ENCODE results near the gene XPC. TPM values are rescaled to one million over a fixed set of nuclear protein-coding genes. Genes with fewer than 3 reads are reported as not detected.

XPC gene
- total and polyA plus RNA-seq, 3 experiments from 2014 or later = 38.8 to 44.0 (median 38.9) TPM

DNA sequence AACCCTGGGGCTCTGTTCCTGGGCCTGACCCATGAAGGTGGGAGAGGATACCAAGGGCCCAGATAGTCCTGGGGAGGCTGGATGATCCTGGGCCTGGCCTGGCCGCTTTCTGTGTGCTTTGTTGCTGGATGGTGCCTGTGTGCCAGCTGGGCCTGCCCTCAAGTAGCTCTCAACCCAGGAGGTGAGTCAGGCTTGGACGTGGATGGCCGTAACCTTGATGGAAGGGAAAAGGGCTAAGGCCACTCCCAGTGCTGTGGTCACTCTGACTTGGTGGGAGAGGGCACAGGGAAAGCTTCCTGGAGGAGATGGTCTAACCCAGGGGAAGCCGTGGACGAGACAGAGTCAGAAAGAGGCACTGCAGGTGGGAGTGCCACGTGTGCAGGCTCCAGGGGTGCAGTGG, 44.1 kb downstream of the XPC start:
- peaks cover 2 to 6% (median 3%) of the 10 kb centered on the region in 3 donors for H3K4me1 Mint-ChIP-seq
- no peak overlapping the region for H3K27ac ChIP-seq (ENCODE audit: low read depth, low read length)
- no peaks in the 10 kb centered on the region for H3K27me3 ChIP-seq (ENCODE audit: insufficient read depth, low read length, poor library complexity, severe bottlenecking)
- peaks cover 0 to 92% (median 14%) of the 10 kb centered on the region in 3 donors for H3K36me3 Mint-ChIP-seq
- H3K4me1 ChIP-seq (ENCODE audit: insufficient read depth, low read length) = no peaks in the 10 kb centered on the region
- H3K4me3 Mint-ChIP-seq = no peak overlapping the region
- H3K27ac Mint-ChIP-seq = peak overlapping the region in 1 of 8 donors; percentile 23
- no peak overlapping the region for H3K4me3 ChIP-seq (ENCODE audit: low read length)
- no peaks in the 10 kb centered on the region for H3K27me3 Mint-ChIP-seq
- no peaks in the 10 kb centered on the region for H3K9me3 ChIP-seq (ENCODE audit: low read length)
- ChIA-PET CTCF (no interaction called here), POLR2A (no interaction called here)
- DNase-seq = no peak
- H3K9me3 Mint-ChIP-seq = no peaks in the 10 kb centered on the region
- H3K36me3 ChIP-seq (ENCODE audit: insufficient read depth, low read length) = peaks cover 56% of the 10 kb centered on the region

DNA sequence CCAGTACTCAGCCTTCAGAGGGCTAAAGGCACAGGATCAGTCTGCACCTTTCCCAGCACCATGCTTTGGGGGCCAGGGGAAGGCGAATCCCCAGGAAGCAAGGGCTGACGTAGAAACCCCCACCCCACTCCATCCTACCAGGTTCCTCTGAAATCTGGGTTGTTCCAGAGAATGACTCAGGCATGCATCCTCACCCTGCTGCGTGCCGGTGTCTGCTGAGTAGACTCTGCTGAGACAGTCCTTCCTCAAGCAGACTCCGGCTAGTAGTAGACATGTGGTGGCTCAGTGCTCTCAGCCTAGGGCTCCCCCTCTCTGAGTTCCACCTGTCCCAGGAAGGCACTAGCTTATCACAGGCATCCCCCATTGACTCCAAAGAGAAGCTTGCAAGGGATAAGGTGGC, 44.5 kb downstream of the XPC start:
- H3K27me3 Mint-ChIP-seq = no peaks in the 10 kb centered on the region
- H3K27ac Mint-ChIP-seq = peak overlapping the region in 4 of 8 donors; percentile 23 to 69 (median 57)
- H3K4me3 ChIP-seq (ENCODE audit: low read length) = no peak overlapping the region
- no peaks in the 10 kb centered on the region for H3K27me3 ChIP-seq (ENCODE audit: insufficient read depth, low read length, poor library complexity, severe bottlenecking)
- peaks cover 1 to 92% (median 14%) of the 10 kb centered on the region in 3 donors for H3K36me3 Mint-ChIP-seq
- ChIA-PET POLR2A (no interaction called here), CTCF (no interaction called here)
- H3K27ac ChIP-seq (ENCODE audit: low read depth, low read length) = no peak overlapping the region
- H3K4me1 Mint-ChIP-seq = peaks cover 2 to 8% (median 7%) of the 10 kb centered on the region in 3 donors
- DNase-seq = no peak
- H3K9me3 Mint-ChIP-seq = no peaks in the 10 kb centered on the region
- no peaks in the 10 kb centered on the region for H3K9me3 ChIP-seq (ENCODE audit: low read length)
- no peaks in the 10 kb centered on the region for H3K4me1 ChIP-seq (ENCODE audit: insufficient read depth, low read length)
- H3K36me3 ChIP-seq (ENCODE audit: insufficient read depth, low read length) = peaks cover 57% of the 10 kb centered on the region
- no peak overlapping the region for H3K4me3 Mint-ChIP-seq

DNA sequence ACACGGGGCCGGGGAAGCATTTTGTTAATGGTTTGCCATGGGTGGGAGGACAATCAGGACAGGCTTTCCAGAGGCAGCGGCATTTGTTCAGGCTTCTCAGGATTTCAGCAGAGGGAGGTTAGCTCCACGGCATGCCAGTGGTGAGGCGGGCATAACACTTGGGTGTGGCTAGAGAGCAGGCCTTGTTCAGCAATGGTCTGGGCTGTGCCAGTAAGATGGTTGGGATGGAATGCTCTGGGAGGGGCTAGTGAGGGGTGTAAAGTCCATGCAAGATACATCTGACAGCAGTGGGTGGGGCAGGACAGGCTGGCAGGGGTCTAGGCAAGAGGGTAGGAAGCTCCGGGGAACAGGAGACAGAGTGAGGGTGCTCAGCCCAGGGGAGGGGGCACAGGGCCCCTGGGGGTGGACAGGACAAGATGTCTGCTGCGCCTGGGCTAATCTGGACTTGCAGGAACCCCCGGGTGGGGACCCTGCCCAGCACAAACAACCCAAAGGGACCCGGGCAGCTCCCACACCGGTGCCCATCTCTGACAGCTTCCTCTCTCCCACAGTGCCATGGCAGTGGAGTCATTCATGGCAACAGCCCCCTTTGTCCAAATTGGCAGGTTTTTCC, 45.1 kb downstream of the XPC start:
- peaks cover 5 to 13% (median 12%) of the 10 kb centered on the region in 3 donors for H3K4me1 Mint-ChIP-seq
- Histone ChIP-seq H3K9me3 (ENCODE audit: low read length) (no peaks in the 10 kb centered on the region), H3K36me3 (ENCODE audit: insufficient read depth, low read length) (peaks cover 61% of the 10 kb centered on the region), H3K4me3 (ENCODE audit: low read length) (no peak overlapping the region), H3K4me1 (ENCODE audit: insufficient read depth, low read length) (no peaks in the 10 kb centered on the region), H3K27ac (ENCODE audit: low read depth, low read length) (no peak overlapping the region), H3K27me3 (ENCODE audit: insufficient read depth, low read length, poor library complexity, severe bottlenecking) (no peaks in the 10 kb centered on the region)
- no peaks in the 10 kb centered on the region for H3K9me3 Mint-ChIP-seq
- H3K4me3 Mint-ChIP-seq = peak overlapping the region in 1 of 7 donors; percentile 34
- ChIA-PET POLR2A (no interaction called here), CTCF (no interaction called here)
- DNase-seq = peak in 1 of 5 donors; percentile 43
- peak overlapping the region in 5 of 8 donors; percentile 47 to 84 (median 66) for H3K27ac Mint-ChIP-seq
- H3K27me3 Mint-ChIP-seq = no peaks in the 10 kb centered on the region
- peaks cover 7 to 92% (median 20%) of the 10 kb centered on the region in 3 donors for H3K36me3 Mint-ChIP-seq

DNA sequence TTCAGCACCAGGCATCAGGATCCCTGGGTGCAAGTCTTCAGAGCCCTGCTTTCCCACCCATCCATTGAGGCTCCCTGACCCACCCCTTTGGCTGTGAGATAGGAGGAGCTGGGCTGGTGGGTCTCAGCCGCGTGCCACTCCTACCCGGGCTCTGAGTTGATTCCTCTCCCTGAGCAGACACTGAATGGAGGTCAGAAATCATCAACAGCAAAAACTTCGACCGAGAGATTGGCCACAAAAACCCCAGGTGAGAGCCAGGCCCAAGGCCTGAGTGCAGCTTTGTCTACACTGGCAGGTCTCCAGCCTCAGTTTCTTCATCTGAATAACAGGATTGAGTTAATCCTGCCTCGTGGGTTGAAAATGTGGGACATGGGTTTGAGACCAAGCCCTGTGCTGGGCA, 45.7 kb downstream of the XPC start:
- no peaks in the 10 kb centered on the region for H3K9me3 ChIP-seq (ENCODE audit: low read length)
- ChIA-PET POLR2A (no interaction called here), CTCF (no interaction called here)
- Mint-ChIP-seq H3K4me1 (peaks cover 11 to 19% (median 18%) of the 10 kb centered on the region in 3 donors), H3K27me3 (no peaks in the 10 kb centered on the region), H3K4me3 (peak overlapping the region in 1 of 7 donors; percentile 34), H3K27ac (peak overlapping the region in 4 of 8 donors; percentile 23 to 69 (median 38)), H3K36me3 (peaks cover 10 to 92% (median 25%) of the 10 kb centered on the region in 3 donors), H3K9me3 (no peaks in the 10 kb centered on the region)
- peaks cover 1% of the 10 kb centered on the region for H3K4me1 ChIP-seq (ENCODE audit: insufficient read depth, low read length)
- no peak overlapping the region for H3K27ac ChIP-seq (ENCODE audit: low read depth, low read length)
- no peaks in the 10 kb centered on the region for H3K27me3 ChIP-seq (ENCODE audit: insufficient read depth, low read length, poor library complexity, severe bottlenecking)
- H3K4me3 ChIP-seq (ENCODE audit: low read length) = no peak overlapping the region
- no peak for DNase-seq
- H3K36me3 ChIP-seq (ENCODE audit: insufficient read depth, low read length) = peaks cover 66% of the 10 kb centered on the region

DNA sequence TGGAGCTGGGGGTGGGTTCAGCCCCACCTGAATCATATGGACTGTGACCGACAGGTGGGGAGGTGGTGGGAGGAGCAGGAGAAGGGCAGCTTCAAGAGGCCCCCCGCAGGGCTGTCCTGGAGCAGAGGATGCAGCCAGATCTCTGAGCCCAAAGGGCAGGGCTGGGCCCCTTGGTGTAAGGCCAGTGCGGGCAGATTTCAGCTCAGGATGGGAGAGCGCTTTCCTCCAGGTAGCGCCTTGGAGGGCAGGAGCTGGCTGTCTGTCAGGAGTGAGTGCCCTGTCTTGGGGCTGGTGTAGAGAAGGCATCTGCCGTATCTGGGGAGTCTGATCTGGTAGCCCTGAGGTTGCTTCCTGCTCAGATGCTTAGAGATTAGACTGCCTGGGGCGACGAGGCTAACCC, 46.3 kb downstream of the XPC start:
- Mint-ChIP-seq H3K27ac (peak overlapping the region in 3 of 8 donors; percentile 23 to 85 (median 70)), H3K27me3 (no peaks in the 10 kb centered on the region), H3K4me1 (peaks cover 17 to 25% (median 24%) of the 10 kb centered on the region in 3 donors), H3K4me3 (no peak overlapping the region), H3K36me3 (peaks cover 10 to 94% (median 25%) of the 10 kb centered on the region in 3 donors), H3K9me3 (no peaks in the 10 kb centered on the region)
- ChIA-PET CTCF (interaction anchor here (1.3 kb wide), 1 partner anchor 21 kb away, joined by 3 read pairs; no protein-coding TSS in a partner anchor), POLR2A (no interaction called here)
- no peak for DNase-seq
- Histone ChIP-seq H3K27me3 (ENCODE audit: insufficient read depth, low read length, poor library complexity, severe bottlenecking) (no peaks in the 10 kb centered on the region), H3K36me3 (ENCODE audit: insufficient read depth, low read length) (peaks cover 72% of the 10 kb centered on the region), H3K9me3 (ENCODE audit: low read length) (no peaks in the 10 kb centered on the region), H3K4me1 (ENCODE audit: insufficient read depth, low read length) (peaks cover 7% of the 10 kb centered on the region), H3K4me3 (ENCODE audit: low read length) (no peak overlapping the region), H3K27ac (ENCODE audit: low read depth, low read length) (no peak overlapping the region)

DNA sequence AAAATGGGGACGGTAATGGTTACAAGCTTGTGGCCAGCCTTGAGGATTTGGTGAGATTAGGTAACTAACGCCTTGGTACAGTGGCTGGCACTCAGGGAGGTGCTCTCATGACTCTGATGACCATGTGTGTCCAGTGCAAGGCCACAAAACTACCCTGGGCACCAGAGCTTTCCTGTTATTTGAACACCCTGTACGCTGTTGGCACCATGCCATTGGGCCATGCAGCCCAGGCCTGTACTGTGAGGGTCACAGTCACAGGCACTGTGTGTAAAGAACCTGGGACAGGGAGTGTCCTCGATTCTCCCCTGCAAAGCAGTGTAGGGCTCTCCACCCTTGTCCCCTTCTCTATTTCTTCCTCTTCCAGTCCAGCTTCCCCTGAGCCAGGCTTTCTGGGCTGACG, 47.3 kb downstream of the XPC start:
- Mint-ChIP-seq H3K27ac (peak overlapping the region in 3 of 8 donors; percentile 52 to 94 (median 63)), H3K27me3 (no peaks in the 10 kb centered on the region), H3K36me3 (peaks cover 10 to 93% (median 25%) of the 10 kb centered on the region in 3 donors), H3K9me3 (no peaks in the 10 kb centered on the region), H3K4me1 (peaks cover 27 to 35% (median 34%) of the 10 kb centered on the region in 3 donors), H3K4me3 (peak overlapping the region in 1 of 7 donors; percentile 71)
- no peak overlapping the region for H3K4me3 ChIP-seq (ENCODE audit: low read length)
- ChIA-PET CTCF (interaction anchor here (1.3 kb wide), 1 partner anchor 22 kb away, joined by 3 read pairs; no protein-coding TSS in a partner anchor), POLR2A (no interaction called here)
- H3K9me3 ChIP-seq (ENCODE audit: low read length) = no peaks in the 10 kb centered on the region
- H3K4me1 ChIP-seq (ENCODE audit: insufficient read depth, low read length) = peaks cover 17% of the 10 kb centered on the region
- H3K27me3 ChIP-seq (ENCODE audit: insufficient read depth, low read length, poor library complexity, severe bottlenecking) = no peaks in the 10 kb centered on the region
- no peak overlapping the region for H3K27ac ChIP-seq (ENCODE audit: low read depth, low read length)
- peaks cover 67% of the 10 kb centered on the region for H3K36me3 ChIP-seq (ENCODE audit: insufficient read depth, low read length)
- DNase-seq = no peak

DNA sequence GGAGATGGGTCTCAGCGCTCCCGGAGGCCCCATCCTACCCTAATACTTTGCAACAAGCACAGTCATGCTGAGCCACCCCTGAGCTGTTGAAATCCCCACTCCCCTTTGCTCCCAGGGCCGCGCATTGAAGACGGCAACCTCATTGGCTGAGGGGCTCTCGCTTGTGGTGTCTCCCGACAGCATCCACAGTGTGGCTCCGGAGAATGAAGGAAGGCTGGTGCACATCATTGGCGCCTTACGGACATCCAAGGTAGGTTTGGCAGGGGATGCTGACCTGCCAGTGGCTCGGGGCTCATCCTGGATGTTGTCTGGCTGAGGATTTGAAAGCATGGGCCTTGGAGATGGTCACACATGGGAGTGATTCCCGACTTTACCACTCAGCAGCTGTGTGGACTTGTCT, 47.7 kb downstream of the XPC start:
- Mint-ChIP-seq H3K9me3 (no peaks in the 10 kb centered on the region), H3K27ac (peak overlapping the region in 1 of 8 donors; percentile 94), H3K4me3 (no peak overlapping the region), H3K4me1 (peaks cover 31 to 39% (median 38%) of the 10 kb centered on the region in 3 donors), H3K27me3 (no peaks in the 10 kb centered on the region), H3K36me3 (peaks cover 10 to 92% (median 21%) of the 10 kb centered on the region in 3 donors)
- Histone ChIP-seq H3K27ac (ENCODE audit: low read depth, low read length) (no peak overlapping the region), H3K9me3 (ENCODE audit: low read length) (no peaks in the 10 kb centered on the region), H3K36me3 (ENCODE audit: insufficient read depth, low read length) (peaks cover 64% of the 10 kb centered on the region), H3K4me3 (ENCODE audit: low read length) (no peak overlapping the region), H3K4me1 (ENCODE audit: insufficient read depth, low read length) (peaks cover 21% of the 10 kb centered on the region), H3K27me3 (ENCODE audit: insufficient read depth, low read length, poor library complexity, severe bottlenecking) (no peaks in the 10 kb centered on the region)
- CTCF ChIA-PET = interaction anchor here (1.3 kb wide), 1 partner anchor 22 kb away, joined by 3 read pairs; no protein-coding TSS in a partner anchor
- DNase-seq = no peak
- POLR2A ChIA-PET = no interaction called here

DNA sequence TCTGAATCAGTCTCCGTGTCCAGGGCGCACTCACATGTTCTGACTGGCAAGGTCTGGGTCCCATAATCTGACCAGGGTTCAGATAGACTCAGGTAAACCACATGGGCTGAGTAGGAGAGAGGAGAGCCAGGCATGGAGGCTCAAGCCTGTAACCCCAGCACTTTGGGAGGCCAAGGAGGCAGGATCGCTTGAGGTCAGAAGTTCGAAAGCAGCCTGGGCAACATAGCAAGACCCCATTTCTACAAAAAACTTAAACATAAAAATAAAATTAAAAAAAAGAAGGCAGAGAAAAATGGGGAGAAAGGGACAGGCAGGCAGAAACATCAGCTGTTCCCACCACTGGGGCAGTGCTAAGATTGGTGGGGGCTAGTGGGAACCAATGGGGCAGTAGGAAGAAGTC, 48.2 kb downstream of the XPC start:
- Mint-ChIP-seq H3K36me3 (peaks cover 10 to 92% (median 21%) of the 10 kb centered on the region in 3 donors), H3K9me3 (no peaks in the 10 kb centered on the region), H3K4me3 (peak overlapping the region in 1 of 7 donors; percentile 70), H3K4me1 (peaks cover 32 to 40% (median 40%) of the 10 kb centered on the region in 3 donors), H3K27me3 (peaks cover 0 to 3% of the 10 kb centered on the region in 2 donors), H3K27ac (no peak overlapping the region)
- Histone ChIP-seq H3K4me1 (ENCODE audit: insufficient read depth, low read length) (peaks cover 24% of the 10 kb centered on the region), H3K27me3 (ENCODE audit: insufficient read depth, low read length, poor library complexity, severe bottlenecking) (no peaks in the 10 kb centered on the region), H3K9me3 (ENCODE audit: low read length) (no peaks in the 10 kb centered on the region), H3K36me3 (ENCODE audit: insufficient read depth, low read length) (peaks cover 64% of the 10 kb centered on the region), H3K4me3 (ENCODE audit: low read length) (no peak overlapping the region), H3K27ac (ENCODE audit: low read depth, low read length) (no peak overlapping the region)
- POLR2A ChIA-PET = no interaction called here
- no peak for DNase-seq
- CTCF ChIA-PET = no interaction called here

Data from CD8-positive, alpha-beta memory T cell (primary cell).